Hair follicle dermal papilla cell (primary cell): ENCODE results near the gene NUP43. TPM values are rescaled to one million over a fixed set of nuclear protein-coding genes. Genes with fewer than 3 reads are reported as not detected.

Experiments used
- total RNA-seq: library from RNA; depleted of rRNA; stranded (reverse); fragments of >200 nt; gene quantifications from 2 replicates; pipeline ENCODE4 v1.2.3, GENCODE V29; 2012

Gene NUP43
- 23.4 and 35.1 TPM in 2 replicates for total RNA-seq

GRCh38 chr6:149746147-149746946, at the start of gene NUP43:
Gene NUP43 (minus strand): TSS chr6:149746529. CDS start chr6:149746495, 34 bp downstream.

GRCh38 chr6:149749594-149750135, 3.3 kb upstream of the NUP43 start, which contains the start of gene PCMT1:
Gene PCMT1 (plus strand): TSS chr6:149749741. CDS start chr6:149749902, 161 bp downstream.

GRCh38 chr6:149717588-149718458, 28.5 kb downstream of the NUP43 start, which contains the start of gene LATS1:
Gene LATS1 (minus strand): TSS chr6:149718101. CDS start chr6:149702126, 15,975 bp downstream.

Other genes with a start within 250 kb of the NUP43 start
- gene PPIL4, start 200.5 kb downstream of the NUP43 start, total RNA-seq = 32.3 and 35.7 TPM in 2 replicates
- 53.5 and 55.3 TPM in 2 replicates for gene GINM1, start 180.2 kb downstream of the NUP43 start, total RNA-seq
- gene KATNA1, start 97.8 kb downstream of the NUP43 start, total RNA-seq = 28.3 and 29.5 TPM in 2 replicates
- gene LATS1, start 28.4 kb downstream of the NUP43 start, total RNA-seq = 30.4 and 34.1 TPM in 2 replicates
- 90.4 and 110 TPM in 2 replicates for gene PCMT1, start 3.2 kb upstream of the NUP43 start, total RNA-seq
- gene LRP11, start 117.8 kb upstream of the NUP43 start, total RNA-seq = 96.8 and 137 TPM in 2 replicates
- gene RAET1E, start 151.6 kb upstream of the NUP43 start, total RNA-seq = 0.49 TPM in 1 of 2 replicates, not detected in the other
- 1.3 and 1.9 TPM in 2 replicates for gene RAET1G, start 176.6 kb upstream of the NUP43 start, total RNA-seq
- 2.1 and 3.1 TPM in 2 replicates for gene ULBP2, start 195.5 kb upstream of the NUP43 start, total RNA-seq
- 0.61 and 1.1 TPM in 2 replicates for gene ULBP1, start 217.4 kb upstream of the NUP43 start, total RNA-seq